Ramos (cell line): Measurements from ENCODE around the gene C22orf15.

Experiments used
- in situ Hi-C: fragments of 300-500 bp; cut with MboI; formaldehyde crosslinking; loops from one replicate; pipeline ENCODE4 v1.14.3; 2022; ENCODE audit warnings: low sequenced_read_pairs; ENCODE audit not compliant: unreplicated experiment

C22orf15 gene

DNA sequence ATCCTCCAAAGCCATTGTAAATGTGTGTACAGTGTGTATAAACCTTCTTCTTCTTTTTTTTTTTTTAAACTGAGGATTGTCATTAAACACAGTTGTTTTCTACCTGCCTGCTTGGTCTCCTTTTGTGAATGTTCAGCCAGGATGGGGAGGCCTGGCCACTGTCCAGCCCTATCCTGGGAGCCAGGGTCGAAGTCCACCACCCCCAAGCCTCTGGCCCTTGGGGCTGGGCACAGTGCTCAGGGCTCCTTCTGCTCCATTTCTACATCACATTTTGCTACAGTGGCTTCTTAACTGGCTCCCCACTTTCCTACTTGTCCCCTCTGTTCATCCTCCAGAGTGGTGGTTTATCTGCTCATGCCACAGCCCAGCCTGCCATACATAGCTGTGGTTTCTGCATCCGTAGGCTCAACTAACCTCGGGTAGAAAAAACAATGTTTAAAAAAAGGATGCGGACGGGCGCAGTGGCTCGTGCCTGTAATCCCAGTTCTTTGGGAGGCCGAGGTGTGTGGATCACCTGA, 21.5 kb downstream of the C22orf15 start:
- in situ Hi-C loops, result no loop called here

DNA sequence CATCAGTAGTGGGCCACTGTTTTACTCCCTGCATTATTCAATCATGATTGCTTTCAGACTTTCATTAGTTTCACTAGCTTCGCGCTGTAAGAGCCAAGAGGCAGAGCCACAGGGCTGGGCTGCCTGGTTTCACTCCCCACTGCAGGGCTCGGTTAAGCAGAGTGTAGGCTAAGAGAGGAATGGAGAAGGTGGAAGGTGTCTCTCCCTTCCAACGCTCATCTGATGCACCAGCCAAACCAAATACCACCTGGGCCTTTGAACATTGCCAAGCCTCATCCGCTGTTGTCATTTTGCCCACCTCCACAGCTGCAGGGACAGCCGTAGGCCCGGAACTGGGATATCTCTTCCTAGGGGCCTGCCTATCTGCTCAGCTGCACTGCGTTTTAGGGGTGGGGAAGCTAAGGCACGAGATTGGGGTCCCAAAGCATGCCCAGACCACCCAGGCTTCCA, 23.5 kb downstream of the C22orf15 start:
- in situ Hi-C loops, result no loop called here

- in situ Hi-C loops, result no loop called here
Observed at GRCh38 chr22:23786752-23787599, 24.2 kb downstream of the C22orf15 start, which contains the start of gene SMARCB1. Gene SMARCB1, plus strand, starts transcription at chr22:23786966. Its CDS starts 204 bp downstream, at chr22:23787170.

DNA sequence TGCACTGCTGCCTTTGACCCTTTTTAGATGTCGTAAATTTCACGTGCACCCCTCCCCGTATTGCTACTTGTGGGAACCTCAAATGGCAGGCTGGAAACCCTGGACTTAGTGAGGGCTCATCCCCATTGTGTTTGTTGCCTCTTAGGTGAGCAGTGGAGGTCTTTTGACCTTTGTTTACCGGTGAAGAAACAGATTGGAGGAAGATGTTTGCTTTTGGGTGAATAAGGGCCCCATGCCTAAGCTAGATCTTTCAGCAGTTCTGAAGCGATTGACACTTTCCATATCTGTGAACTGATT, 24.8 kb downstream of the C22orf15 start:
- in situ Hi-C loops, result no loop called here

GRCh38 chr22:23787910-23788309, 25.1 kb downstream of the C22orf15 start:
- in situ Hi-C loops, result no loop called here

DNA sequence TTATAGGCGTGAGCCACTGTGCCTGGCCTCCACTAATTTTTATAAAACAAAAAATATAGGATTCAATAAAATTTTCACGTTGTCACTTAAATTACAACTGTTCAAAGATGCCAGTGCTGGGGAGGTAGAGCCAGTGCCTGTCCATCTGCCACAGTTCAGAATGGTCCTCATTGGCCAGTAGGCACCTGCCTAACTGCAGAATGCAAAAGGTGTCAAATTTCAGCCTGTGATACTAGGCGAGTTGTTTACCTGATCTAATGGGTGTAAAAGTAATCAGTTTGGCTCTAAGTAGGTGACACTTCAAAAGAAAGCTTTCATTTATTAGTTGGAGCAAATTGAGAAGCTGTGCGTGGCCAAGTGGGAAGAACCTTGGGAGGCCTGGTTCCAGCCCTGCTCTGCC, 26.3 kb downstream of the C22orf15 start:
- in situ Hi-C loops, result no loop called here

DNA sequence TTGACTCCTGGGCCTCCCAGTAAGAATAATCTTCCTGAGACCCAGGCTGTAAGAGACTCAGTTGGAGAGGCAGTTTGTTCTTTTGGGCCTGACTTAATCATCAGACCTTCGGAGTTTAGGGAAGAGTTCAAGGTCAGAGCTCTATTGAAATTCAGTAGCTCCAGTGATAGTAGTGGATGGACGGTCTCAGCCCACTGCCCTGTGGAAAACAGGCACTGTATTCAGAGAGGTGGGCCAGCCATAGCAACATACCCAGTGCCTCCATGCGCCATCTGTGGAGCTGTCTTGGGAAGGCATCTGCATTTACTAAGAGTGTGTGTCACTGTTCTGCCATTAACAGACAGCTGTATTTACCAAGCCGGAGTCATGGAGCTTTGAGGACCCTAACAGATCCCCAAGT, 26.8 kb downstream of the C22orf15 start:
- in situ Hi-C loops, result no loop called here

DNA sequence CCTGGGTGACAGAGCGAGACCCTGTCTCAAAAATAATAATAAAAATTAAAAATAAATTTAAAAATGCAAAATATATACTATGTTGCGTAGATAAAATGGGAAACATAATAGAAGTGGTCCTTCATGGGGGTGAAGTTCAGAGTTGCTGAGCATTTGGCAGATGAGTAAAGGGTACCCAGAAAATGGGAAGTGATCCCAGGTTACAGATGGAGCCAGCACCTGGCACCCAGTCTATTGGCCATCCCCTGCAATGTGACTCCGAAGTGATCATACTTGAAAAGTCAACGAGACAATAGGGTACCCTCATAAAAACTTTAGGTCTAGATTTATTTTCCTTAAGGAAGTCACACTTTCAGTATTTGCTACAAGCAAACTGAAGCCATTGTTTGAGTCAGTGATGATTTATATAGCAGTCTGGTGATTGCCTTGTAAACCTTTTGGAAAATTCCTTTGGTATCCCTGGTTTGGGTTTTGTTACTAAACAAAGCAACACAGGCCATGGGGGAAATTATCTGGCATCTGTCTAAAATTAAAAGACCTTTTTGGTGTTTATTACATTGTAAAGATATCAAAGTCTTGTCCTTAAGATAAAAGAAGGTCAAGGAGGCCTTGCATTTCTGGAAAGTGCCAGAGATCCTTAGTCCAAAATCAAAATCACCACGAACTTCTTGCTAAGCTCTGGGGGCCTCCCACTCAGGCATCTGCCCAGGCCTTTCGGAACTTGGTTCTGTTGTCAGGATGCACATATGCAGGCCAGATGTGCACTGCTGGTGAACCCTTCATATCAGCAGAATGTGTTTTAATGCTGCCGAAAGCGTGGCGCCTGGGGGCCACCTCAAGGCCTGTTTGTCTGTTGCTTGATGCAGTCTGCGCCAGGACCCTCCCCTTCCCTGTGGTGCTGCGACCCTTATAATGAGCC, 28.3 kb downstream of the C22orf15 start:
- in situ Hi-C loops, result no loop called here

GRCh38 chr22:23791738-23792645, 29.2 kb downstream of the C22orf15 start:
- in situ Hi-C loops, result no loop called here

- in situ Hi-C loops, result no loop called here
Observed at GRCh38 chr22:23793326-23793725, 30.5 kb downstream of the C22orf15 start.

- in situ Hi-C loops, result no loop called here
Observed at GRCh38 chr22:23796461-23796860, 33.7 kb downstream of the C22orf15 start.

- in situ Hi-C loops, result no loop called here
Observed at GRCh38 chr22:23800297-23801237, 37.8 kb downstream of the C22orf15 start.

- in situ Hi-C loops, result no loop called here
Observed at GRCh38 chr22:23801238-23801821, 38.5 kb downstream of the C22orf15 start.

DNA sequence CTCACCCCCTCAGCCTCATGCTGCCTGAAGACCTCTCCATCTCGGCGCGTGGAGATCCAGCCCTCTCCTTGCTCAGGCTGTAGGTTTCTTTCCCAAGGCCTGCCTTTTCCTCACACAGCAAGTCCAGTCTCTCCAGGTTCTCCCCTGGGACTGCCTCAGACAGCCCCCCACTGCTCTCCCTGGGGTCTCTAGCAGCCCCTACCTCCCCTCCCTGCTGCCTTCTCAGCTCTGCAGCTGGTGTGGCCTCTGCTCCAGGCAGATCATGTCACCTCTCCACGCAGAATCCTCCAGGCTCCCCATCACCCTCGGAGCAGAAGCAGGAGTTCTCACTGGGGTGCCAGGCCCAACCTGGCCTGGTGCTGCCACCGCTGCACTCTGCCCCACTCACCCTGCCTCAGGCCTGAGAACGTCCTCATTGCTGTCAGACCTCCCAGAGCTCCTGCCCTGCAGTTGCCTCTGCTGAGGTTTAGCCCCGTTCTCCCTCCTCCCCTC, 39.1 kb downstream of the C22orf15 start:
- in situ Hi-C loops, result no loop called here

- in situ Hi-C loops, result no loop called here
Observed at GRCh38 chr22:23803001-23803819, 40.4 kb downstream of the C22orf15 start.

GRCh38 chr22:23804781-23805291, 42.0 kb downstream of the C22orf15 start:
- in situ Hi-C loops, result no loop called here

DNA sequence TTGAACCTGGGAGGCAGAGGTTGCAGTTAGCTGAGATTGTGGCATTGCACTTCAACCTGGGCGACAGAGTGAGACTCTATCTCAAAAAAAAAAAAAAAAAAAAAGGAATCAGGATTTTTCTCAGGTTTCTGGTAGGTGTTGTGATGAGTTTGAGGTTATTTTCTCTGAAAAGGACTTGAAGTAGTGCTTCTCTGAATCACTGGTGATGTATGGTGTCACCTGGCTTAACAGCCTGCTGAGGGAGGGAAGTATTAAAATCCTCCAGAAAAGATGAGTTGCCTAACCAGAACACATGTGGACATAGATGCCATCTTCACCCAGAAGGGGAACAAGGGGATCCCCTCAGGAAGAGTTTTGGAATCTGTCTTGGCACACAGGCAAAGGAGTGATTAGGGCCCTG, 44.0 kb downstream of the C22orf15 start:
- in situ Hi-C loops, result no loop called here
